Prostate gland (tissue), 2 donors: ENCODE results near the gene DYRK4. TPM values are rescaled to one million over a fixed set of nuclear protein-coding genes. Genes with fewer than 3 reads are reported as not detected.

ENCODE experiments used
- DNase-seq: peaks from one replicate; pipeline ENCODE4 v3.0.0-alpha.2; 2019; ENCODE audit warnings: low spot score
- H3K27ac ChIP-seq, 2 donors: fragments of 200-600 bp; sonication (generic); 2 replicates each; pipeline ENCODE4 v1.5.1; 2017 to 2019
- H3K27me3 ChIP-seq: fragments of 200-600 bp; sonication (generic); replicated peaks from 2 replicates; pipeline ENCODE4 v1.5.1; 2019; ENCODE audit not compliant: insufficient read depth
- H3K36me3 ChIP-seq, 2 donors: fragments of 200-600 bp; sonication (generic); 1 replicate in 1 of 2; 2 replicates in 1 of 2; pipeline versions ENCODE4 v1.5.1 to v1.8.1; 2017 to 2019
- H3K4me1 ChIP-seq: fragments of 200-600 bp; sonication (generic); replicated peaks from 2 replicates; pipeline ENCODE4 v1.5.1; 2019
- H3K4me3 ChIP-seq, 2 donors: fragments of 200-600 bp; sonication (generic); 2 replicates each; pipeline ENCODE4 v1.5.1; 2017 to 2019
- H3K9me3 ChIP-seq: fragments of 200-600 bp; sonication (generic); 2 replicates; pipeline ENCODE4 v1.5.1; 2017
- POLR2A ChIP-seq: fragments of 450-650 bp; IDR thresholded peaks from one replicate; pipeline ENCODE4 v1.6.1; 2016; ENCODE audit warnings: antibody characterized with exemption, mild to moderate bottlenecking
- POLR2AphosphoS5 ChIP-seq: sonication (generic); formaldehyde crosslinking; IDR thresholded peaks from one replicate; pipeline ENCODE4 v1.6.1; 2017; ENCODE audit warnings: antibody characterized with exemption
- WGBS: methylation state at CpG from one replicate; pipeline ENCODE4 v1.1.5; 2018; 5-methylcytosine and 5-hydroxymethylcytosine counted together
- intact Hi-C: fragments of 100-400 bp; cut with DNase I; formaldehyde crosslinking; loops from one replicate; pipeline ENCODE4 v1.14.2; 2022
- total RNA-seq, 2 donors: library from RNA; depleted of rRNA; stranded (reverse); fragments of >200 nt; gene quantifications; one replicate each; pipeline ENCODE4 v1.1.0, GENCODE V29; 2016
- TF ChIP-seq, protein P1 (sequence below), 4 experiments: fragments of 200-600 bp in 2 of 4; fragments of 450-650 bp in 2 of 4; sonication (generic) in 2 of 4; IDR thresholded peaks; 1 replicate in 3 of 4; 2 replicates in 1 of 4; pipeline ENCODE4 v1.5.1; 2016 to 2019; ENCODE audit warnings: antibody characterized with exemption in 4 of 4, mild to moderate bottlenecking in 2 of 4, moderate library complexity in 2 of 4

The DYRK4 gene
- total RNA-seq, 2 donors from 2014 or later, result 42.2 to 61.2 TPM

DNA sequence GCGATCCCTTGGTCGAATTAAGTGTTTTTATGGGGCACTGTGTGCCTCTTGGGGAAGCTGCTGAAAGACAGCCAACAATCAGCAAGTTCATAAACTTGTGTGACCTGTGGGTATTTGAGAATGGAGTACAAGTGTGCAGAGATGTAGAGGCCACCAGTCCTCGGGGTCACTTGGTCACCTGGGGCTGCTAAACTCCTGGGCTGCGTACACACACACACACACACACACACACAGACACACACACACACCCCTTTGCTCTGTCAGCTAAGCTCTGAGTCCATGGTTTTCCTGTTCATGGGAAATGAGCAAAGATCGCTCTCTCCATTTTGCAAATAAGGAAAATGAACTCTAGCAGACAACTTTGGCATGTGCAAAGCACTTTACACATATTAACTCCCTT lies 24.5 kb downstream of the DYRK4 start:
- TF ChIP-seq POLR2A, result no peak
- TF ChIP-seq, protein P1, sequence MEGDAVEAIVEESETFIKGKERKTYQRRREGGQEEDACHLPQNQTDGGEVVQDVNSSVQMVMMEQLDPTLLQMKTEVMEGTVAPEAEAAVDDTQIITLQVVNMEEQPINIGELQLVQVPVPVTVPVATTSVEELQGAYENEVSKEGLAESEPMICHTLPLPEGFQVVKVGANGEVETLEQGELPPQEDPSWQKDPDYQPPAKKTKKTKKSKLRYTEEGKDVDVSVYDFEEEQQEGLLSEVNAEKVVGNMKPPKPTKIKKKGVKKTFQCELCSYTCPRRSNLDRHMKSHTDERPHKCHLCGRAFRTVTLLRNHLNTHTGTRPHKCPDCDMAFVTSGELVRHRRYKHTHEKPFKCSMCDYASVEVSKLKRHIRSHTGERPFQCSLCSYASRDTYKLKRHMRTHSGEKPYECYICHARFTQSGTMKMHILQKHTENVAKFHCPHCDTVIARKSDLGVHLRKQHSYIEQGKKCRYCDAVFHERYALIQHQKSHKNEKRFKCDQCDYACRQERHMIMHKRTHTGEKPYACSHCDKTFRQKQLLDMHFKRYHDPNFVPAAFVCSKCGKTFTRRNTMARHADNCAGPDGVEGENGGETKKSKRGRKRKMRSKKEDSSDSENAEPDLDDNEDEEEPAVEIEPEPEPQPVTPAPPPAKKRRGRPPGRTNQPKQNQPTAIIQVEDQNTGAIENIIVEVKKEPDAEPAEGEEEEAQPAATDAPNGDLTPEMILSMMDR (IDR thresholded peaks at IDR 0.05), result no peak
- TF ChIP-seq POLR2AphosphoS5, result no peak
- intact Hi-C loops, result no loop called here
- H3K27ac ChIP-seq, result no peak overlapping the region
- no peaks in the 10 kb centered on the region for H3K4me1 ChIP-seq
- no peaks in the 10 kb centered on the region for H3K27me3 ChIP-seq
- WGBS, result 27% methylated on average over 5 of the region's 5 CpGs
- no peaks in the 10 kb centered on the region for H3K9me3 ChIP-seq
- DNase-seq, result no peak
- no peaks in the 10 kb centered on the region for H3K36me3 ChIP-seq
- no peak overlapping the region for H3K4me3 ChIP-seq

DNA sequence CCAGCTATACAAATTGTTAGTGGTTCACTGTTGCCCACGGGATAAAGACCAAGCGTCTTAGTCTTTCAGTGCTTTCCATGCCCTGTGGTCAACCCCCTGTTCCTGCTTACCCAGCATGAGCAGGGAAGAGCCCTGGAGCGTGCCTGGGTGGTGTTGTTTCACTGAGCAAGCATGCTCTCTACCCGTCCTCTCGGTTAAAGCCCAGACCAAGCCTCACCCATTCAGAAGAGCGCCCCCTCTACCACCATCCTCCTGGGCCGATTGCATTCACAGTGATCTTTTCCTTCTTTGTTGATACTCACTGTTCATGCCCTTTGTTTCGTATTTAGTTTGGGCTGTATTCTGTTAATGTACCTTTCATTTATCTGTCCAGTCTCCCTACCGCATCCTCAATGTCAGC lies 25.1 kb downstream of the DYRK4 start:
- Histone ChIP-seq H3K4me1 (no peaks in the 10 kb centered on the region), H3K27ac (no peak overlapping the region), H3K4me3 (no peak overlapping the region), H3K27me3 (no peaks in the 10 kb centered on the region), H3K9me3 (no peaks in the 10 kb centered on the region), H3K36me3 (no peaks in the 10 kb centered on the region)
- TF ChIP-seq POLR2A (no peak), POLR2AphosphoS5 (no peak)
- TF ChIP-seq, protein P1 (IDR thresholded peaks at IDR 0.05), result no peak
- intact Hi-C loops, result no loop called here
- DNase-seq, result no peak
- 87% methylated on average over 9 of the region's 9 CpGs for WGBS

DNA sequence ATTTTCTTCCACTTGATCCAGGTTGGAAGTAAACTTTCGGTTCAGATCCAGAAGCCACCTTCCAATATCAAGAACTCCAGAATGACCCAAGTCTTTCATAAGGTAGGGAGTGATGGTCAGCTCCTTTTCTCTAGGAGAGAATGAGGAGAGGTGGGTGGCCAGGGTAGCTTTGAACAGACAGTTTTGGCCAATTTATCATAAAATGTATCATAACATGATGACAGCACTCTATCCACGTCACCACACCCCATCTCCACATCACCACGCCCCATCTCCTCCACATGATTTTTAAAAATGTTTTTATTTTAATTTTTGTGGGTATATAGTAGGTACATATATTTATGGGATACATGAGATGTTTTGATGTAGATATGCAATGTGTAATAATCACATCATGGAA lies 26.9 kb downstream of the DYRK4 start:
- no peak for DNase-seq

DNA sequence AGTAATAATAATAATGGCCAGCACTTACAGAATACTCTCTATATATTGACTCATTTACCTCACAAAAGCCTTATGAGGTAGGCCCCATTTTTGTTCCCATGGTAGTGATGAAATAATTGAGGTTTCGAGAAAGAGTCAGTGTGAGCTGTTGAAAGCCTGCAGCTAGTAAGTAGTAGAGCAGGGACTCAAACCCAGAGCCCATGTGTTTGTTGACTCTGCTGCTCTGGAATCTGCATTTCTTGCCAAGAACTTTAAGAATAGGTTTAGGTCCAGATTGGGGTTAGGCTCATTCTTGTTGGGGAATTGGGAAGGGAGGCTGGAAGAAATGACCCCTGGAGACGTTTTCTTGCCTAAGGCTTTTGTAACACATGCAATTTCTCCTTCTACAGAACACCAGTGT lies 27.9 kb downstream of the DYRK4 start:
- no peaks in the 10 kb centered on the region for H3K27me3 ChIP-seq
- intact Hi-C loops, result no loop called here
- H3K9me3 ChIP-seq, result no peaks in the 10 kb centered on the region
- 93% methylated on average over 2 of the region's 2 CpGs for WGBS
- no peaks in the 10 kb centered on the region for H3K4me1 ChIP-seq
- H3K4me3 ChIP-seq, result no peak overlapping the region
- no peak for DNase-seq
- H3K36me3 ChIP-seq, result no peaks in the 10 kb centered on the region
- TF ChIP-seq POLR2A, result no peak
- TF ChIP-seq, protein P1 (IDR thresholded peaks at IDR 0.05), result no peak
- TF ChIP-seq POLR2AphosphoS5, result no peak
- no peak overlapping the region for H3K27ac ChIP-seq

More for the DNA sequence above, 26.9 kb downstream of the DYRK4 start:
- H3K36me3 ChIP-seq, result no peaks in the 10 kb centered on the region
- no peak overlapping the region for H3K4me3 ChIP-seq
- H3K4me1 ChIP-seq, result no peaks in the 10 kb centered on the region
- H3K27me3 ChIP-seq, result no peaks in the 10 kb centered on the region
- no peak overlapping the region for H3K27ac ChIP-seq
- WGBS, result 97% methylated on average over 3 of the region's 3 CpGs
- TF ChIP-seq, protein P1 (IDR thresholded peaks at IDR 0.05), result no peak
- TF ChIP-seq POLR2A, result no peak
- intact Hi-C loops, result no loop called here
- H3K9me3 ChIP-seq, result no peaks in the 10 kb centered on the region

DNA sequence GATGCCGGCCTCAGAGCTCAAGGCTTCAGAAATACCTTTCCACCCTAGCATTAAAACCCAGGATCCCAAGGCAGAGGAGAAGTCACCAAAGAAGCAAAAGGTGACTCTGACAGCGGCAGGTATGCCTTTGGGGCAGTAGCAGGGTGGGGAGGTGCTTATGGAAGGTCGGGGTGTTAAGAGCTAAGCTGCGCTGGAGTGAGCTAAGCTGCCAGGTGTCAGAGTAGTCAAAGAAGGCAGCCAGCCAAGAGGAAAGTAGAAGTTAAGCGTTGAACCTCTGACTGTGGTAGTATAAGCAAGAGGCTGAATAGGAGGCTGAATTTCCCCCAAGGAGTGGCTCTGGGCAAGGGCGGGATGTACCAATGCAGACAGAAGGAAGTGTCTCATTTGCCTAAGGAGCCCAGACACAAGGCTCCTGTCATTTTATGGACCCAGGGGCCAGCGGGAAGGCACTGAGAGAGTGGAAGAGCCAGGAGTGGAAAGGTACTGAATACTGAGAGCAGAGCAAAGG lies 29.2 kb downstream of the DYRK4 start:
- TF ChIP-seq POLR2AphosphoS5, result no peak
- Histone ChIP-seq H3K27me3 (no peaks in the 10 kb centered on the region), H3K27ac (no peak overlapping the region), H3K9me3 (no peaks in the 10 kb centered on the region), H3K4me1 (no peaks in the 10 kb centered on the region), H3K4me3 (no peak overlapping the region), H3K36me3 (no peaks in the 10 kb centered on the region)
- intact Hi-C loops, result no loop called here
- 49% methylated on average over 7 of the region's 7 CpGs for WGBS
- DNase-seq, result no peak
